ENCODE data around the gene NEGR1. TPM values are rescaled to one million over a fixed set of nuclear protein-coding genes. Genes with fewer than 3 reads are reported as not detected.

Gene NEGR1
- total and polyA plus RNA-seq, 2 experiments from 2014 or later: 0.57 to 0.94 TPM

DNA sequence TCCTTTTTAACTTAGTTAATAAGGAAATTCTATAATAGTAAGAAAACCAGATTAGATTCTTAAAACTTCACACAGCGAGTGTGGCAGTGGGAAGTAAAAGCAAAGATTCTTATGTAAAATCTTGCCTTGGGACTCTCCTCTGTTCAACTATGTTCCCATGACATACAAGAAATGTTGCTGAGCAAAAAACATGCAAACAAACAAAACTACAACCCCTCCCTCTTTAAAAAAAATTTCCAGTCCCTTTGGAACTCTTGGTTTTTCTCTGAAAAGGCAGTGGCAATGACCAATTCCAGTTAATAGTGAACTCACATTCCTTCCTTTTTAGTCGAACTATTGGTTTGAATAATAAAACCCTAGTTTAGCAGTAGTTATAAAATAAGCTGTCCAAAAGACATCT is 748.4 kb downstream of the NEGR1 start:
- no peaks in the 10 kb centered on the region; the same call in 2 of the 3 replicates for H3K4me1 Mint-ChIP-seq
- H3K36me3 Mint-ChIP-seq (ENCODE audit: low read depth): no peaks in the 10 kb centered on the region
- DNase-seq (ENCODE audit: low spot score): no peak
- no peak overlapping the region for H3K4me3 Mint-ChIP-seq
- no peaks in the 10 kb centered on the region for H3K27me3 ChIP-seq (ENCODE audit: insufficient read depth)
- H3F3A ChIP-seq (replicated peaks; ENCODE audit: low read depth): no peaks in the 10 kb centered on the region
- no peaks in the 10 kb centered on the region for H4K20me1 ChIP-seq (replicated peaks; ENCODE audit: insufficient read depth)
- TF ChIP-seq EZH2 (IDR thresholded peaks at IDR 0.05; ENCODE audit: low read depth, unreplicated experiment) (no peak), STAT1 (IDR thresholded peaks at IDR 0.05; ENCODE audit: unreplicated experiment) (no peak), ZNF331 (CRISPR knock-in tag; IDR thresholded peaks at IDR 0.05; ENCODE audit: low read depth) (no peak), CREB1 (CRISPR knock-in tag; IDR thresholded peaks at IDR 0.05; ENCODE audit: low read depth) (no peak)
- TF ChIP-seq, protein P1, sequence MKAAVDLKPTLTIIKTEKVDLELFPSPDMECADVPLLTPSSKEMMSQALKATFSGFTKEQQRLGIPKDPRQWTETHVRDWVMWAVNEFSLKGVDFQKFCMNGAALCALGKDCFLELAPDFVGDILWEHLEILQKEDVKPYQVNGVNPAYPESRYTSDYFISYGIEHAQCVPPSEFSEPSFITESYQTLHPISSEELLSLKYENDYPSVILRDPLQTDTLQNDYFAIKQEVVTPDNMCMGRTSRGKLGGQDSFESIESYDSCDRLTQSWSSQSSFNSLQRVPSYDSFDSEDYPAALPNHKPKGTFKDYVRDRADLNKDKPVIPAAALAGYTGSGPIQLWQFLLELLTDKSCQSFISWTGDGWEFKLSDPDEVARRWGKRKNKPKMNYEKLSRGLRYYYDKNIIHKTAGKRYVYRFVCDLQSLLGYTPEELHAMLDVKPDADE (IDR thresholded peaks at IDR 0.05): no peak
- no peaks in the 10 kb centered on the region for H3K9me3 Mint-ChIP-seq
- no peak overlapping the region; the same call in 1 of the 2 replicates for H2AFZ ChIP-seq
- H3K4me3 ChIP-seq: no peak overlapping the region
- peak overlapping the region; percentile 7; the same call in 1 of the 2 replicates for H3K27ac Mint-ChIP-seq
- H3K36me3 ChIP-seq (ENCODE audit: insufficient read depth): no peaks in the 10 kb centered on the region
- H3K27me3 Mint-ChIP-seq (ENCODE audit: insufficient read depth, low read depth, poor library complexity): no peaks in the 10 kb centered on the region
- no peaks in the 10 kb centered on the region for H3K4me1 ChIP-seq (ENCODE audit: insufficient read depth)
- H3K4me2 ChIP-seq: no peak overlapping the region
- H3K9me2 ChIP-seq (ENCODE audit: insufficient read depth): no peaks in the 10 kb centered on the region
- no peak overlapping the region for H3K27ac ChIP-seq (ENCODE audit: low read depth)
- no peaks in the 10 kb centered on the region for H3K79me2 ChIP-seq (replicated peaks; ENCODE audit: insufficient read depth)
- no peak for ATAC-seq

DNA sequence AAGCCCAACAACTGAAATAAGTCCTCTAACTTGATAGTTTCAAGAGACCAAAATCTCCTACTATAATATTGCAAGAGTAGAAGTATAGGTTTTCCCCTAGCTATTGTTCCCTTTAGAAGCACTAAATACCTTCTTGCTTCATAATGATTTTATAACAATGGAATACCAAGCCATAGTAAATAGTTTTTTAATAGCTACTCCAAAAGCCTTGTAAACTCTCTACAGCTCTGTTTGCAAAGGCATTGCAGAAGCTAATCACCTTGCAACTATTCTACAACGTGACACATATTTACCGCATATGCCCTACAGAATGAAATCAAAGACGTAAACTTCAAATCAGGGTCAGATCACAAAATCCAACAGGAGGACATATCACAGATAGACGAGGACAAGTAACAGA is 750.0 kb downstream of the NEGR1 start:
- no peak overlapping the region for H3K4me2 ChIP-seq
- Mint-ChIP-seq H3K27me3 (ENCODE audit: insufficient read depth, low read depth, poor library complexity) (no peaks in the 10 kb centered on the region), H3K36me3 (ENCODE audit: low read depth) (no peaks in the 10 kb centered on the region), H3K27ac (no peak overlapping the region), H3K4me3 (no peak overlapping the region), H3K9me3 (no peaks in the 10 kb centered on the region), H3K4me1 (no peaks in the 10 kb centered on the region; the same call in 2 of the 3 replicates)
- ATAC-seq (no peak), DNase-seq (ENCODE audit: low spot score) (no peak)
- TF ChIP-seq, protein P2, sequence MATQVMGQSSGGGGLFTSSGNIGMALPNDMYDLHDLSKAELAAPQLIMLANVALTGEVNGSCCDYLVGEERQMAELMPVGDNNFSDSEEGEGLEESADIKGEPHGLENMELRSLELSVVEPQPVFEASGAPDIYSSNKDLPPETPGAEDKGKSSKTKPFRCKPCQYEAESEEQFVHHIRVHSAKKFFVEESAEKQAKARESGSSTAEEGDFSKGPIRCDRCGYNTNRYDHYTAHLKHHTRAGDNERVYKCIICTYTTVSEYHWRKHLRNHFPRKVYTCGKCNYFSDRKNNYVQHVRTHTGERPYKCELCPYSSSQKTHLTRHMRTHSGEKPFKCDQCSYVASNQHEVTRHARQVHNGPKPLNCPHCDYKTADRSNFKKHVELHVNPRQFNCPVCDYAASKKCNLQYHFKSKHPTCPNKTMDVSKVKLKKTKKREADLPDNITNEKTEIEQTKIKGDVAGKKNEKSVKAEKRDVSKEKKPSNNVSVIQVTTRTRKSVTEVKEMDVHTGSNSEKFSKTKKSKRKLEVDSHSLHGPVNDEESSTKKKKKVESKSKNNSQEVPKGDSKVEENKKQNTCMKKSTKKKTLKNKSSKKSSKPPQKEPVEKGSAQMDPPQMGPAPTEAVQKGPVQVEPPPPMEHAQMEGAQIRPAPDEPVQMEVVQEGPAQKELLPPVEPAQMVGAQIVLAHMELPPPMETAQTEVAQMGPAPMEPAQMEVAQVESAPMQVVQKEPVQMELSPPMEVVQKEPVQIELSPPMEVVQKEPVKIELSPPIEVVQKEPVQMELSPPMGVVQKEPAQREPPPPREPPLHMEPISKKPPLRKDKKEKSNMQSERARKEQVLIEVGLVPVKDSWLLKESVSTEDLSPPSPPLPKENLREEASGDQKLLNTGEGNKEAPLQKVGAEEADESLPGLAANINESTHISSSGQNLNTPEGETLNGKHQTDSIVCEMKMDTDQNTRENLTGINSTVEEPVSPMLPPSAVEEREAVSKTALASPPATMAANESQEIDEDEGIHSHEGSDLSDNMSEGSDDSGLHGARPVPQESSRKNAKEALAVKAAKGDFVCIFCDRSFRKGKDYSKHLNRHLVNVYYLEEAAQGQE (IDR thresholded peaks at IDR 0.05; ENCODE audit: unreplicated experiment): no peak
- no peaks in the 10 kb centered on the region for H3K79me2 ChIP-seq (replicated peaks; ENCODE audit: insufficient read depth)
- no peak overlapping the region for H2AFZ ChIP-seq
- H3K27ac ChIP-seq (ENCODE audit: low read depth): no peak overlapping the region
- no peak overlapping the region for H3K4me3 ChIP-seq
- H4K20me1 ChIP-seq (replicated peaks; ENCODE audit: insufficient read depth): no peaks in the 10 kb centered on the region
- no peaks in the 10 kb centered on the region for H3F3A ChIP-seq (replicated peaks; ENCODE audit: low read depth)
- H3K4me1 ChIP-seq (ENCODE audit: insufficient read depth): no peaks in the 10 kb centered on the region
- H3K27me3 ChIP-seq (ENCODE audit: insufficient read depth): no peaks in the 10 kb centered on the region
- H3K36me3 ChIP-seq (ENCODE audit: insufficient read depth): no peaks in the 10 kb centered on the region
- H3K9me2 ChIP-seq (ENCODE audit: insufficient read depth): no peaks in the 10 kb centered on the region

Data from GM23338 (cell line).